ENCODE data around the gene ARHGAP19. TPM values are rescaled to one million over a fixed set of nuclear protein-coding genes. Genes with fewer than 3 reads are reported as not detected.

The ARHGAP19 gene
- total and polyA plus RNA-seq, 9 of the 15 experiments (the other 6 are each of a cell fraction or from before 2014, with no cell fraction given) = 14.8 to 49.5 (median 26.8) TPM

GRCh38 chr10:97222326-97222961 is 70.0 kb downstream of the ARHGAP19 start (continued):
- TF ChIP-seq TEAD4 (IDR thresholded peaks at IDR 0.05; ENCODE audit: low read length) (0 out of 2 replicates have a peak, but pooled peaks have one; percentile 27), TEAD4 (CRISPR knock-in tag; IDR thresholded peaks at IDR 0.05; ENCODE audit: borderline replicate concordance) (no peak), SAFB2 (IDR thresholded peaks at IDR 0.05; ENCODE audit: borderline replicate concordance, low read depth, low read length, severe bottlenecking) (no peak), HMBOX1 (IDR thresholded peaks at IDR 0.05) (peak; percentile 85), JUN (IDR thresholded peaks at IDR 0.05; ENCODE audit: borderline replicate concordance, low read depth, low read length) (no peak), JUN (CRISPR knock-in tag; IDR thresholded peaks at IDR 0.05; ENCODE audit: borderline replicate concordance) (no peak), GMEB1 (CRISPR knock-in tag; IDR thresholded peaks at IDR 0.05) (no peak), HNRNPLL (IDR thresholded peaks at IDR 0.05; ENCODE audit: low read depth, low read length, poor library complexity, severe bottlenecking) (peak; percentile 30), RFX1 (IDR thresholded peaks at IDR 0.05) (peak; percentile 92), ZEB2 (IDR thresholded peaks at IDR 0.05) (peak; percentile 49; the same call in 1 of the 2 replicates), SMC3 (conservative IDR thresholded peaks at IDR 0.05; ENCODE audit: insufficient read depth, low read depth, low read length) (0 out of 2 replicates have a peak, but pooled peaks have one; percentile 18), DPF2 (IDR thresholded peaks at IDR 0.05) (peak; percentile 57), SIN3A (IDR thresholded peaks at IDR 0.05; ENCODE audit: borderline replicate concordance in 2 of 2, control insufficient read depth in 1 of 2, low read depth in 2 of 2, low read length in 2 of 2) (peak in 1 of 2 experiments; percentile 47; a peak in 1 of 4 replicates), THRAP3 (IDR thresholded peaks at IDR 0.05; ENCODE audit: borderline replicate concordance) (no peak), SNIP1 (IDR thresholded peaks at IDR 0.05; ENCODE audit: low read depth) (no peak), FOXJ3 (CRISPR knock-in tag; IDR thresholded peaks at IDR 0.05) (no peak), KAT7 (CRISPR knock-in tag; IDR thresholded peaks at IDR 0.05; ENCODE audit: borderline replicate concordance) (no peak), GATAD2A (IDR thresholded peaks at IDR 0.05) (no peak), RAD21 (CRISPR knock-in tag; conservative IDR thresholded peaks at IDR 0.05 in 1 of 2, IDR thresholded peaks at IDR 0.05 in 1 of 2) (peak in 1 of 2 experiments; percentile 44; a peak in 2 of 4 replicates), NRF1 (conservative IDR thresholded peaks at IDR 0.05 in 1 of 2, IDR thresholded peaks at IDR 0.05 in 1 of 2) (0 out of 4 replicates have a peak, but pooled peaks of 1 of the 2 experiments have one; percentile 8), ESRRA (IDR thresholded peaks at IDR 0.05; ENCODE audit: borderline replicate concordance, low read depth) (0 out of 2 replicates have a peak, but pooled peaks have one; percentile 12), FOXA3 (CRISPR knock-in tag; conservative IDR thresholded peaks at IDR 0.05 in 1 of 2, IDR thresholded peaks at IDR 0.05 in 1 of 2) (no peak), ZNF668 (CRISPR knock-in tag; IDR thresholded peaks at IDR 0.05) (no peak), CREB3 (tag; conservative IDR thresholded peaks at IDR 0.05; ENCODE audit: low read depth) (no peak), ARID1B (IDR thresholded peaks at IDR 0.05) (peak; percentile 46)

Data from K562 (cell line).